HG02763 (cell line): Measurements from ENCODE around the gene GNPDA1.
A peak's percentile ranks its signal among the peaks of the same experiment; 100 is the strongest.
"Not testable (repeated sequence)": the region's sequence is repeated elsewhere in the genome, so short reads cannot be mapped to it uniquely, and the experiment has no call there.

Source experiments
- ATAC-seq: cut with Tn5 transposase; IDR thresholded peaks from one replicate; pipeline ENCODE4 v1.9.1; 2021; ENCODE audit warnings: mild to moderate bottlenecking, moderate library complexity; ENCODE audit not compliant: unreplicated experiment

The GNPDA1 gene

DNA sequence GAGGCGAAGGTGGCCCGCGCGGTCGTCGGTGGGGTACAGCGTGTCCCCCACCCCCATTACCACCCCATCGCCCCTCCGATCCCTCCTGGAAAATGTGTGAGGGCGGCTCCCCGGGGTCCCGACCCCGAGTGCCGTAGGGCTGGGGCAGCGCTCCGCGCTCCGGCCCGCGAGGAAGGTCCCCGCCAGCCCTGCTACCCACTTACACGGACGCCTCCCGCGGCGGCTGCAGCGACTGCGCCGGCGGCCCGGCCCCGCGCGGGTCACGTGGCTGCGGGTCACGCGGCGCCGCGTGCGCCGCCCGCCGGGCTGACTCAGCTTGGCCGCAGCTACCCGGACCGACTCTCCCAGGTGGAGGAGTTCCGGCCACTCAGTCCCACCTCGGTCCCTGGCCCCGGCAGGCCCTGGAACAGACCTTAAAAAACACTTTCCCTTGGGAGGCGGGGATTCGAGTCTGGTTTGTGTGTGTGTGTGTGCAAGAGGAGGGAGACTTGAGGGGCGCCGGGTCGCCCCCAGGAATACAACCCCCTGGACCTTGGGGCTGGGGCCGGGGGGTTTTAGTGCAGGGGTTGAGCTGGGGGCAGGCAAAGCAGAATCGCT lies at the start of gene GNPDA1:
GNPDA1 (minus strand) TSS at position 236 of the 597 bp plus-strand sequence. CDS start 992 bp downstream, outside the sequence.
- peak; percentile 74 for ATAC-seq

DNA sequence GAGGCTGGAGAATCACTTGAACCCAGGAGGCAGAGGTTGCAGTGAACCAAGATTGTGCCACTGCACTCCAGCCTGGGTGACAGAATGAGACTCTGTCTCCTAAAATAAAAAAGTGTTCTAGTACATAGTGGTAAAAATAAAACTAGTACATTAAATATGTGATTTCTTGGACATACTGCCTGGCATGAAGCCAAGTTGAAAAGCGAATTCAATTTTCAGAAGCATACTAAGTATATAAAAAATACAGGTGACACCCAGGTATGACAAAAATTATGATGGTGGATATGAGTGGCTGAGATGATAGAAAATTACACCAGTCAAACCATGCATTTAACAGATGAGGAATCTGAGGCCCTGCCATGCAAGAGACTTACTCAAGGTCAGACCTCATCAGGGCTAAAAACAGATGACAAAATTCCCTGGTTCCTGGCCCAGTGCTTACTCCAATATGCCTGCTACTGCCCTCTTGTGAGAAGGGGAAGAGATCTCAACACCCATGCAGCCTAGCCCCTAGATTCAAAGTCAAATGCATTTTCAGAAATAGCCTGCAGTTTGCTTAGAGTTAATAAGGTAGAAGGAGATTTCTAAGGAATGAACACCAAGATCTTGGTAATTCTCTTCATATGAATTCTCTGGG lies 46.6 kb upstream of the GNPDA1 start:
- no peak for ATAC-seq

DNA sequence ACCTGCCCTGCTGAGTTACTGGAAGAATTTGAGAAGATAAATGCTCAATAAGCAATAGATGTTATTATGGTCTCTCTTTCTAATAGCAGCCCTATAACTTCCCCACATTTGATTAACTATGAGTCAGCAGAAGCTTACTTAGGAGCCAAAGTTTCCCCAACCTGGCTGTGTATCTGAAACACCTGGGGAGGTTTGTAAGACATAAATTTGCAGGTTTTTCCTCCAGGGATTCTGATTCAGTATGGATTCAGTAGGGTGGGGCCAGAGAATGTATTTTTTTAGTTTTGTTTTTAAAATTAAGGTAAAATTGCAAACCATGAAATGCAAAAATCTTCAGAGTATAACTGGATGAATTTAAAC lies 44.9 kb upstream of the GNPDA1 start:
- no peak for ATAC-seq

- ATAC-seq = no peak
These were observed 44.2 kb upstream of the GNPDA1 start for GRCh38 chr5:142056816-142057696.

DNA sequence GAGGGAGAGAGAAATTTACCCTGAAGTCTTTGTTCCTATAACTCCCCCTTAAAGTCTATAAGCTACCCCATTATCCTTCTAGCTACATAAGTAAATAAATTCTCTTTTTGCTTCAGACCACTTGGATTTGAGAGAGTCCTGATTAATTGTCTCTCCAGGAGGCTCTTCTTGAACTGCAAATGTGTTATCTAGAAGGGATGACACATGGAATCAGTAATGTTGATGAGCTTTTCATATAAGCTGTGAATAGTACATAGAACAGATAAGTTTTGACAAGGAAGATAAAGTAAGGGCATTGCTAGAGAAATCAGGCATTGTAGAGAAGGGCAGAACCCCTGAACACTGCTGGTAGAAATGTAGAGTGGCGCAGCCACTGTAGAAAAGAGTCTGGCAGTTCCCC lies 42.5 kb upstream of the GNPDA1 start:
- ATAC-seq = no peak

DNA sequence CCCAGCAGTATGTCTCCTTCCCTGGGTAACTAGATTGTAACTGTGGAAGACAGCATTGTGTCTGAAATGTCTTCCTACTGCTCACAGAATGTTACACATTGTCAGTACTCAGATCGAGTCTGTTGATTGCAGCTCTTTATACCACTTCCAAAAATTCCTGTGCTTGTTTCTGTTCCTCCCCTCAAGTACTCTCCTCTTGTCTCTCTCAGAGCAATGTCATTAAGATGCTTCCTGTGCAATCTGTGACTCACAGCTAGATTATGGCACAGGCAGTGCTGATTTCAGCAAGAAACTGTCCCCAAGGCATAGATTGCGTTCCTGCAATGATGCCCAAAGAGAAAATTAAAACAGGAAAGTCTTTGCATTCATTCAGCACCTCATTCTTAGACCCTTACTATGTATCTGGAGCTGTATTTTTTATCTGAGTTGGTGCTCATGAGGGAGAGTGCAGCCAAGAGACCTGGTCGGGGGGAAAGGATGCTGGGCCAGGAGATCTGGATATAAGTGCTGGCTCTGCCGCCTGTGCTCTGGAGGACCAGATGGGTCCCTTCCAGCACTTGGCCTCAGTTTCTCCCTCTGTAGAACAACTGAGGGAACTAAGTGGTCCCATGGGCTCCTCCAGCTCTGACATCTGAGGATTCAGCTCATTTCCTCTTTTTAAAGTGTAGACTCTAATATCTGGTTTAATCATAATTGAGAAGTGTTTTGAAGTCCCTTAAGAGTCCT lies 40.8 kb upstream of the GNPDA1 start:
- ATAC-seq = no peak

DNA sequence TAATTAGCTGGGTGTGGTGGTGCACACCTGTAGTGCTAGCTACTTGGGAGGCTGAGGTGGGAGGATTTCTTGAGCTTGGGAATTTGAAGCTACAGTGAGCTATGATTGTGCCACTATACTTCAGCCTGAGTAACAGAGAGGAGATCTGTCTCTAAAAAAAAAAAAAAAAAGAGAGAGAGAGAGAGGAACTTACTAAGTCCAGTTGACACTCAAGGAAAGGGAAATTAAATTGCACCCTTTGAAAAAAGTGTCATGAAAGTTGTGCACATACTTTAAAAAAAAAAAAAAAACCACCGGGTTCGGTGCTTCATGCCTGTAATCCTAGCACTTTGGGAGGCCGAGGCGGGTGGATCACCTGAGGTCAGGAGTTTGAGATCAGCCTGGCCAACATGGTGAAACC lies 39.2 kb upstream of the GNPDA1 start:
- ATAC-seq = not testable (repeated sequence)

- no peak for ATAC-seq
These were observed 35.4 kb upstream of the GNPDA1 start for GRCh38 chr5:142048272-142048671.

DNA sequence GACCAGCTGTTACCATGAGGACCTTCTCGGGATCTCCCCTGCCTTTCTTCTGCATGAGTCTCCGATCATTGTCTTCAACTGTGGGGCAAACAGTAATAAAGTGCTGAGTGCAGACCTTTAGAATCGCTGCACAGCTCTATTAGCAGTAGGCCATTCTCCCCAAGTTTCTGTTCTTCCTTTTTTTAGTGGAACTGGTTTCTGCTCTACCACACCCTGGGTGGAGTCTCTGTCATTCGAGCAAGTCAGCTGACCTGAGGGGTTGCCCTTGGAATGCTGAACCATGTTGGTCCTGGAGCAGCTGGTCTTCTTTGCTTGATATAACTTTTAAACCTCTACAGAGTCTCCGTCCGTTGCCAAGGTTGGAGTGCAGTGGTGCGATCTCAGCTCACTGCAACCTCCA lies 33.4 kb upstream of the GNPDA1 start:
- ATAC-seq = no peak

- ATAC-seq = not testable (repeated sequence)
These were observed 28.1 kb upstream of the GNPDA1 start for GRCh38 chr5:142040881-142041280.

DNA sequence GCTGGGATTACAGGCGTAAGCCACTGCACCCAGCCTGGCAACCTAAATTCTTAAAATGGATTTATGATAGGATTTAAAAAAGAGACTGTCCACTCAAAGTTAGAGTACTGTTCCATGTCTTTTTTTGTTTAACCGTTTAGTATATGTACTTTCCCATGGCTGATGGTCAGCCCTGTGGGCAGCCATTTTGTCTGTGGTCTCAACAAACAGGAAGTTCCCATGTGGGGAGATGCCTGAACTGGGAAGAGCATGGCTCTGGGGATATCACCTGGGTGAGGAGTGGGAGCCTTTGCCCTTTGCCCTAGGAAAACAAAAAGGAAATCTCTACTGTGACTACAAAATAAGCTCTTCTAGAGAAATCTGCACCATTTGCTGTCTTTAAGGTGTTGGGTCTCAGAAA lies 27.5 kb upstream of the GNPDA1 start:
- no peak for ATAC-seq

GRCh38 chr5:142038735-142039134 lies 25.9 kb upstream of the GNPDA1 start:
- ATAC-seq = no peak

DNA sequence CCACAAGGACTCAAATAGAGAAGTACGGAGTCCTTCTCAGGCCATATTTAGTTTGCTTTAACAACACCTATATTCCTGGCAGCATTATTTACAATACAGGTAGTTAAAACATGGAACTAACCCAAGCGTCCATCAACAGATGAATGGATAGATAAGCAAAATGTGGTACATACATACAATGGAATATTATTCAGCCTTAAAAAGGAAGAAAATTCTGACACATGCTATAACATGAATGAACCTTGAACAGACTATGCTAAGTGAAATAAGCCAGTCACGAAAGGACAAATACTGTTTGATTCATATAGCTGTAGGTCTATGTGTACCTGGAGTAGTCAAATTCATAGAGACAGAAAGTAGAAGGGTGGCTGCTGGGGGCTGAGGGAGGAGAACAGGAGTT lies 24.8 kb upstream of the GNPDA1 start:
- not testable (repeated sequence) for ATAC-seq

DNA sequence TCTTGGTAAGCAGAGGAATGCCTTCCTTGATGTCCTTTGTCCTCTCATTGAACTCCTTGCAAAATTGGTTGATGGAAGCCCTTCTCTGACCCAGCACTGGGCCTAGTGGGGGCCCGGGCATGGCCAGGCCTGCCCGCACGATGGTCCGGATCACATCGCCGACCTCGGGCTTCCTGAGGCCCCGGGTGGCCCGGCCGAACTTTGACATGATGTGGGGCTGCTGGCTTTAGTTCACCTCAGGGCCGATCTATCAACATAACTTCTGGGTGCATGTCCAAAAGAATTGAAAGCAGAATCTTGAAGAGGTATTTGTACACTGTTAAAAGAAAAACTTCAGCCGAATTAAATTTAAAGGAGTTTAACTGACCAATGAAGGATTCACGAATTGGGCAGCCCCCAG lies 24.1 kb upstream of the GNPDA1 start:
- no peak for ATAC-seq

GRCh38 chr5:142034994-142035393 lies 22.2 kb upstream of the GNPDA1 start:
- no peak for ATAC-seq

DNA sequence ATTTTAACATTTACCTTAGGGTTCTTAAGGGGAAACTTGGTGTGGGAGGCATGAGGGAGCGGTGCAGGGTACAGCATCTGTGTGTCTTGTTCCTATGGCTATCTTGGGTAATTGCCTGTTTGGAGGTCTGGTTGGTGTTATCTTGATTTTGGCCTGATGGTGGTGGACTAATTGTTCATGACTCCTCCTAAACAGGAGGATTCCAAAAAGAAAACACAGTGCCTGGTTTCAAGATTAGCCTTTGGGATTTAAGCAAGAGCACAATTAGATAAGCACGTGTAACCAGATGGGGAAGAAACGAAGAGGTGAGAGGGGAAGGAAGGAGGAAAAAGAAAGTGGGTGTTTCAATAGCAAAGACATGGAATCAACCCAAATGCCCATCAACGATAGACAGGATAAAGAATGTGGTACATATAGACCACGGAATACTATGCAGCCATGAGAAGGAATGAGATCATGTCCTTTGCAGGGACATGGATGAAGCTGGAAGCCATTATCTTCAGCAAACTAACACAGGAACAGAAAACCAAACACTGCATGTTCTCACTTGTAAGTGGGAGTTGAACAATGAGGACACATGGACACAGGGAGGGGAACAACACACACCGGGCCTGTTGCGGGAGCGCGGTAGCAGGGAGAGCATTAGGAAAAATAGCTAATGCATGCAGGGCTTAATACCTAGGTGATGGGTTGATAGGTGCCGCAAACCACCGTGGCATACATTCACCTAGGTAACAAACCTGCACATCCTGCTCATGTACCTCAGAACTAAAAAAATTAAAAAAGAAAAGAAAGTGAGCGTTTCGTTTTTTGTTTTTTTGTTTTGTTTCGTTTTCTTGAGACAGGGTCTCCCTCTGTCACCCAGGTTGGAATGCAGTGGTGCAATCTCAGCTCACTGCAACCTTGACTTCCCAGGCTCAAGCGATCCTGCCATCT lies 21.1 kb upstream of the GNPDA1 start:
- not testable (repeated sequence) for ATAC-seq

GRCh38 chr5:142032747-142033631 lies 20.2 kb upstream of the GNPDA1 start:
- no peak for ATAC-seq

DNA sequence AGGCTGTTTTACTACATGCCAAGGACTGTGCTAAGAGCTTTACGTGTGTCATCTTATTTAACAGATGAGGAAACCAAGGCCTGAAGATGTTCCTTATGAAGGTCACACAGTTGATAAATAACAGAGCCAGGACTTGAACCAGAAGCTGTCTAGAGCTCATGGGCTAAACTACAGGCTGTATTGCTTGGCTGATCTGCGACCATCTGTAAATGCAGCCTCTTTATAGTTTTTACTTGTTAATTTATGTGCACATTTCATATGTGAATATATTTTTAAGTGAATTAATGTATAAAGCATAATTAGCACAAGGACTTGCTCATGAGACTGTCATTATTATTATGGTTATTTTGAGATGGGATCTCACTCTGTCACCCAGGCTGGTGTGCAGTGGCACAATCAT lies 19.3 kb upstream of the GNPDA1 start:
- ATAC-seq = no peak

DNA sequence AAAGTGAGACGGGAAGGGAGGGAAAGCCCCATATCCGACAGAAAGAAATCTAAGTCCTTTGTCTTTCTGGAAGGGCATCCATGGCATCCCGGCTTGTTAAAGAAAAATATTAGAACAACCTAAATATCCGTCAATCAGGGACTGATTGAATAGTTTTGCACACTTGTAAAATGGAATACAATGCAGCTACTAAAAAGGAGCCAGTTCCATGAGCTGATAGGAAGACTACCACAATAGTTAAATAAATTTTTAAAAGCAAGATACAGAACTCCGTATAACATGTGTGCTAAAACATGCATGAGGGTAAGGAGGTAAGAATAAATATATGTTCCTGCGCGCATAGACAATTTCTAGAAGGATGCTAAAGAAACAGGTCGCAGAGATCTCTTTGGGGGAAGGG lies 12.8 kb upstream of the GNPDA1 start:
- ATAC-seq = no peak
